ENCODE data around the gene WDR44. TPM values are rescaled to one million over a fixed set of nuclear protein-coding genes. Genes with fewer than 3 reads are reported as not detected.

The WDR44 gene
- total RNA-seq, 2 experiments from 2014 or later = 8.2 to 9.2 TPM

- DNase-seq = peak; percentile 20
- Mint-ChIP-seq H3K27ac (peak overlapping the region; percentile 98), H3K36me3 (no peaks in the 10 kb centered on the region), H3K9me3 (no peaks in the 10 kb centered on the region), H3K4me3 (peak overlapping the region; percentile 96), H3K27me3 (no peaks in the 10 kb centered on the region), H3K4me1 (ENCODE audit: low read depth) (peaks cover 41% of the 10 kb centered on the region)
- ChIA-PET POLR2A (interaction anchor here (1.4 to 1.9 kb wide), 2 partner anchors 148 to 149 kb away, joined by 3 to 4 read pairs; partner anchors contain the start of gene DOCK11), CTCF (interaction anchor here (1.4 kb wide), 1 partner anchor 254 kb away, joined by 3 read pairs; no protein-coding TSS in a partner anchor)
- intact Hi-C loops (cut with micrococcal nuclease) = loop anchor here (1.0 to 10.0 kb wide), 7 partner anchors 8 to 1120 kb away; partner anchors contain the start of genes DOCK11, PGRMC1 and SLC25A5
Observed at GRCh38 chrX:118347736-118348135, 1.8 kb downstream of the WDR44 start.

GRCh38 chrX:118348186-118348810 lies 2.4 kb downstream of the WDR44 start:
- Mint-ChIP-seq H3K36me3 (no peaks in the 10 kb centered on the region), H3K4me3 (peak overlapping the region; percentile 96), H3K9me3 (no peaks in the 10 kb centered on the region), H3K27ac (peak overlapping the region; percentile 33), H3K27me3 (no peaks in the 10 kb centered on the region), H3K4me1 (ENCODE audit: low read depth) (peaks cover 46% of the 10 kb centered on the region)
- intact Hi-C loops (cut with micrococcal nuclease) = loop anchor here (5.0 to 10.0 kb wide), 5 partner anchors 74 to 1119 kb away; partner anchors contain the start of genes PGRMC1 and SLC25A5
- ChIA-PET CTCF (interaction anchor here (1.4 kb wide), 1 partner anchor 254 kb away, joined by 3 read pairs; no protein-coding TSS in a partner anchor), POLR2A (interaction anchor here (1.9 kb wide), 1 partner anchor 149 kb away, joined by 4 read pairs; no protein-coding TSS in a partner anchor)
- no peak for DNase-seq

- Mint-ChIP-seq H3K27ac (no peak overlapping the region), H3K27me3 (no peaks in the 10 kb centered on the region), H3K4me1 (ENCODE audit: low read depth) (peaks cover 51% of the 10 kb centered on the region), H3K9me3 (no peaks in the 10 kb centered on the region), H3K36me3 (no peaks in the 10 kb centered on the region), H3K4me3 (no peak overlapping the region)
- CTCF ChIA-PET = no interaction called here
- DNase-seq = no peak
- POLR2A ChIA-PET = no interaction called here
- intact Hi-C loops (cut with micrococcal nuclease) = loop anchor here (5.0 to 10.0 kb wide), 5 partner anchors 73 to 1118 kb away; partner anchors contain the start of genes PGRMC1 and SLC25A5
Observed at GRCh38 chrX:118349188-118349587, 3.3 kb downstream of the WDR44 start.

- Mint-ChIP-seq H3K36me3 (no peaks in the 10 kb centered on the region), H3K27me3 (no peaks in the 10 kb centered on the region), H3K4me1 (ENCODE audit: low read depth) (peaks cover 54% of the 10 kb centered on the region), H3K9me3 (no peaks in the 10 kb centered on the region), H3K27ac (peak overlapping the region; percentile 45), H3K4me3 (no peak overlapping the region)
- CTCF ChIA-PET = interaction anchor here (0.7 kb wide), 1 partner anchor 15 kb away, joined by 4 read pairs; no protein-coding TSS in a partner anchor
- intact Hi-C loops (cut with micrococcal nuclease) = no loop called here
- POLR2A ChIA-PET = no interaction called here
- no peak for DNase-seq
Observed at GRCh38 chrX:118350221-118350620, 4.3 kb downstream of the WDR44 start.

- H3K36me3 Mint-ChIP-seq = no peaks in the 10 kb centered on the region
- no peak overlapping the region for H3K4me3 Mint-ChIP-seq
- H3K9me3 Mint-ChIP-seq = no peaks in the 10 kb centered on the region
- ChIA-PET POLR2A (no interaction called here), CTCF (interaction anchor here (0.7 kb wide), 1 partner anchor 15 kb away, joined by 4 read pairs; no protein-coding TSS in a partner anchor)
- H3K4me1 Mint-ChIP-seq (ENCODE audit: low read depth) = peaks cover 58% of the 10 kb centered on the region
- DNase-seq = no peak
- H3K27ac Mint-ChIP-seq = no peak overlapping the region
- H3K27me3 Mint-ChIP-seq = no peaks in the 10 kb centered on the region
- intact Hi-C loops (cut with micrococcal nuclease) = no loop called here
Observed at GRCh38 chrX:118350706-118351105, 4.8 kb downstream of the WDR44 start.

- no peak overlapping the region for H3K4me3 Mint-ChIP-seq
- no peak overlapping the region for H3K27ac Mint-ChIP-seq
- ChIA-PET POLR2A (no interaction called here), CTCF (no interaction called here)
- peaks cover 63% of the 10 kb centered on the region for H3K4me1 Mint-ChIP-seq (ENCODE audit: low read depth)
- DNase-seq = no peak
- intact Hi-C loops (cut with micrococcal nuclease) = no loop called here
- H3K9me3 Mint-ChIP-seq = no peaks in the 10 kb centered on the region
- H3K27me3 Mint-ChIP-seq = no peaks in the 10 kb centered on the region
- H3K36me3 Mint-ChIP-seq = no peaks in the 10 kb centered on the region
Observed at GRCh38 chrX:118352566-118352965, 6.7 kb downstream of the WDR44 start.

- no peaks in the 10 kb centered on the region for H3K36me3 Mint-ChIP-seq
- H3K4me1 Mint-ChIP-seq (ENCODE audit: low read depth) = peaks cover 57% of the 10 kb centered on the region
- no peaks in the 10 kb centered on the region for H3K9me3 Mint-ChIP-seq
- H3K27ac Mint-ChIP-seq = no peak overlapping the region
- no peak overlapping the region for H3K4me3 Mint-ChIP-seq
- POLR2A ChIA-PET = no interaction called here
- intact Hi-C loops (cut with micrococcal nuclease) = no loop called here
- CTCF ChIA-PET = no interaction called here
- no peak for DNase-seq
- no peaks in the 10 kb centered on the region for H3K27me3 Mint-ChIP-seq
Observed at GRCh38 chrX:118353081-118353850, 7.4 kb downstream of the WDR44 start.

- Mint-ChIP-seq H3K4me1 (ENCODE audit: low read depth) (peaks cover 47% of the 10 kb centered on the region), H3K27ac (peak overlapping the region; percentile 49), H3K27me3 (no peaks in the 10 kb centered on the region), H3K36me3 (no peaks in the 10 kb centered on the region), H3K9me3 (no peaks in the 10 kb centered on the region), H3K4me3 (no peak overlapping the region)
- ChIA-PET CTCF (no interaction called here), POLR2A (interaction anchor here (0.9 kb wide), 1 partner anchor 9 kb away, joined by 3 read pairs; the partner anchor contains the start of gene WDR44)
- DNase-seq = peak; percentile 16
- intact Hi-C loops (cut with micrococcal nuclease) = loop anchor here (1.0 kb wide), 1 partner anchor 8 kb away; no protein-coding TSS in a partner anchor
Observed at GRCh38 chrX:118355225-118355920, 9.5 kb downstream of the WDR44 start.

- H3K4me3 Mint-ChIP-seq = no peak overlapping the region
- no peak overlapping the region for H3K27ac Mint-ChIP-seq
- no peaks in the 10 kb centered on the region for H3K27me3 Mint-ChIP-seq
- H3K4me1 Mint-ChIP-seq (ENCODE audit: low read depth) = peaks cover 43% of the 10 kb centered on the region
- H3K9me3 Mint-ChIP-seq = no peaks in the 10 kb centered on the region
- ChIA-PET CTCF (no interaction called here), POLR2A (interaction anchor here (0.9 kb wide), 1 partner anchor 10 kb away, joined by 3 read pairs; the partner anchor contains the start of gene WDR44)
- no peaks in the 10 kb centered on the region for H3K36me3 Mint-ChIP-seq
- no peak for DNase-seq
- intact Hi-C loops (cut with micrococcal nuclease) = no loop called here
Observed at GRCh38 chrX:118356154-118356701, 10.3 kb downstream of the WDR44 start.

GRCh38 chrX:118360429-118361125 lies 14.7 kb downstream of the WDR44 start:
- no peaks in the 10 kb centered on the region for H3K9me3 Mint-ChIP-seq
- H3K4me3 Mint-ChIP-seq = no peak overlapping the region
- POLR2A ChIA-PET = no interaction called here
- H3K36me3 Mint-ChIP-seq = no peaks in the 10 kb centered on the region
- no peak for DNase-seq
- intact Hi-C loops (cut with micrococcal nuclease) = no loop called here
- H3K27ac Mint-ChIP-seq = no peak overlapping the region
- CTCF ChIA-PET = no interaction called here
- no peaks in the 10 kb centered on the region for H3K27me3 Mint-ChIP-seq
- H3K4me1 Mint-ChIP-seq (ENCODE audit: low read depth) = peaks cover 25% of the 10 kb centered on the region

- intact Hi-C loops (cut with micrococcal nuclease) = no loop called here
- H3K36me3 Mint-ChIP-seq = peaks cover 4% of the 10 kb centered on the region
- H3K4me1 Mint-ChIP-seq (ENCODE audit: low read depth) = peaks cover 17% of the 10 kb centered on the region
- H3K4me3 Mint-ChIP-seq = no peak overlapping the region
- ChIA-PET CTCF (no interaction called here), POLR2A (no interaction called here)
- H3K27ac Mint-ChIP-seq = no peak overlapping the region
- no peaks in the 10 kb centered on the region for H3K27me3 Mint-ChIP-seq
- no peaks in the 10 kb centered on the region for H3K9me3 Mint-ChIP-seq
- DNase-seq = no peak
Observed at GRCh38 chrX:118364261-118364660, 18.4 kb downstream of the WDR44 start.

Measured in activated CD4-positive, alpha-beta memory T cell treated with anti-CD3 and anti-CD28 coated beads for 36 hours (primary cell).